ENCODE measurements around the gene COL5A2. TPM values are rescaled to one million over a fixed set of nuclear protein-coding genes. Genes with fewer than 3 reads are reported as not detected.

Gene COL5A2
- total RNA-seq, 4 donors from 2014 or later: 63.8 to 93.8 (median 74.4) TPM

DNA sequence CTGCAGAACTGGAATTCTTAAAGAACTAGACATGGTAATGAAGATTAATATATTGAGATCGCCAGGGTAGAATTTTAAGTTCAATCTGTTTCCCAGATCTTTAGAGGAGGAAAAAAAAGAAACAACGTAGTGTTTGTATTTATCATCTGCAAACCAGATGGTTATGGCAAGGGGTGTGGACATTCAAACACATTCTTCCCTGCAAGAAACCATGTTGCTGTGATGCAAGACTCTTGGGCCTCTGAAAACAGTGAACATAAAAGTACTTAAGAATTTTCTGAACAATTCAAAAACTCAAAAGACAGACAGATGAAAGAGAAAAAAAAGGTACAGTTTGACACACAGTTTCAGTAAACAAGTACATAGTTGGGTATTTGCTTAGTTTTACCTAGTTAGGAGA is 35.6 kb downstream of the COL5A2 start:
- no peak for ATAC-seq (ENCODE audit: low FRiP score)
- DNase-seq (ENCODE audit: low spot score): no peak
- TF ChIP-seq CTCF (IDR thresholded peaks at IDR 0.05): no peak

GRCh38 chr2:189142893-189143759 is 36.4 kb downstream of the COL5A2 start:
- DNase-seq (ENCODE audit: low spot score) (no peak), ATAC-seq (ENCODE audit: low FRiP score) (no peak)
- TF ChIP-seq CTCF (IDR thresholded peaks at IDR 0.05): no peak

GRCh38 chr2:189138800-189139199 is 40.8 kb downstream of the COL5A2 start:
- DNase-seq (ENCODE audit: low spot score) (no peak), ATAC-seq (ENCODE audit: low FRiP score) (no peak)
- no peak for TF ChIP-seq CTCF (IDR thresholded peaks at IDR 0.05)

- DNase-seq (ENCODE audit: low spot score) (no peak), ATAC-seq (ENCODE audit: low FRiP score) (no peak)
- no peak for TF ChIP-seq CTCF (IDR thresholded peaks at IDR 0.05)
Observed at GRCh38 chr2:189137519-189137918, 42.0 kb downstream of the COL5A2 start.

GRCh38 chr2:189134485-189134884 is 45.1 kb downstream of the COL5A2 start:
- TF ChIP-seq CTCF (IDR thresholded peaks at IDR 0.05): no peak
- ATAC-seq (ENCODE audit: low FRiP score) (no peak), DNase-seq (ENCODE audit: low spot score) (no peak)

DNA sequence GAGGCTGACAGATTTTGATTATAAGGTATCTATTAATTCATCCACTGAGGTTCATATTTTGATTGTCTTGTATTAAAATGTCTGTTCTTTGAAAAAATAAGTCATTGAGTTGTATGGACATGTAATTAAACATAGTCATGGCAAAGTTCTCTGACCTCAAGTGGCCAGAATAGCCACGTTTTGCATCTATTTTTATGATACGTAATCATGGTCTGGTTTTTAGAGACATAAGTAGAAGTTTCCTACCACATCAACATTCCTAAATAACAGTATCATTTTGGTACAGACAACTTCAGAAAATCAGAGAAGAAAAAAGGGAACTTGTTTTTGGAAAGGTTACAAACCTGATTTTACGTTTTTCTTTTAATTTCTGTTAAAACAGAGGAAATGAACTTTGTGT is 47.6 kb downstream of the COL5A2 start:
- DNase-seq (ENCODE audit: low spot score) (no peak), ATAC-seq (ENCODE audit: low FRiP score) (no peak)
- no peak for TF ChIP-seq CTCF (IDR thresholded peaks at IDR 0.05)

DNA sequence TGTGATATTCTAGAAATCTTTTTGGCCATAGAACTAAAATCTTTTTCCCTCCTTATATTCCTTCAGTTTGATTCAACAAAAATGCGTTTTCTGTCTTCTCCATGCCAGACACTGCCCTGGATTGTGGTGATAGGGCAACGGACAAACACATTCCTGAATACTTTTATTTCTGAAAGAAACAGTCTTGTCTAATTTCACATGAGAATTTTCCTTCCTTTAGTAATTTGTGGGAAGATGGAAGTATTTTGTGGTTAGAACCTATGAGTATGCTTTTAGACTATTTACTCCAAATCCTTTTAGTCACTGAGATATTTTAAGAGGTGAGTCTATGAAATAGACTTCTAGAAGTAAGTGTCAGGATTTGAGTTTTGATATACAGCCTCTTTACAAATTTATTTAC is 49.6 kb downstream of the COL5A2 start:
- TF ChIP-seq CTCF (IDR thresholded peaks at IDR 0.05): no peak
- DNase-seq (ENCODE audit: low spot score): no peak
- ATAC-seq (ENCODE audit: low FRiP score): peak; percentile 57

All from omental fat pad (tissue), 4 donors.